Lung (tissue), 13 donors: ENCODE data around the gene LCE3A. TPM values are rescaled to one million over a fixed set of nuclear protein-coding genes. Genes with fewer than 3 reads are reported as not detected.

ENCODE experiments used
- ATAC-seq: fragments of 200-7000 bp; cut with Tn5 transposase; one replicate; pipeline ENCODE4 v1.9.1; 2020; ENCODE audit warnings: moderate number of reproducible peaks; ENCODE audit not compliant: insufficient read depth, low FRiP score
- DNase-seq, 3 donors: peaks; one replicate each; pipeline ENCODE4 v3.0.0-alpha.2; 2013 to 2017
- H3K27ac ChIP-seq, 2 donors: one replicate each; pipeline ENCODE4 v1.5.1; 2013; ENCODE audit warnings: mild to moderate bottlenecking in 2 of 2, moderate library complexity in 2 of 2, control low read depth in 1 of 2, inconsistent platforms in 1 of 2, low read depth in 1 of 2, low read length in 1 of 2
- H3K27me3 ChIP-seq, 3 donors: one replicate each; pipeline ENCODE4 v1.5.1; 2013; ENCODE audit warnings: low read length in 2 of 3; ENCODE audit not compliant: control insufficient read depth in 3 of 3, insufficient read depth in 3 of 3
- H3K36me3 ChIP-seq, 4 donors: one replicate each; pipeline ENCODE4 v1.5.1; 2013; ENCODE audit warnings: low read length in 4 of 4, mild to moderate bottlenecking in 1 of 4, moderate library complexity in 1 of 4; ENCODE audit not compliant: control insufficient read depth in 4 of 4, insufficient read depth in 4 of 4
- H3K4me1 ChIP-seq, 5 donors: one replicate each; pipeline ENCODE4 v1.5.1; 2013; ENCODE audit warnings: low read length in 5 of 5, mild to moderate bottlenecking in 2 of 5, moderate library complexity in 1 of 5; ENCODE audit not compliant: control insufficient read depth in 5 of 5, insufficient read depth in 5 of 5
- H3K4me3 ChIP-seq: one replicate; pipeline ENCODE4 v1.5.1; 2013; ENCODE audit warnings: mild to moderate bottlenecking, control low read depth, moderate library complexity
- H3K9ac ChIP-seq, 2 donors: one replicate each; pipeline ENCODE4 v1.5.1; 2013; ENCODE audit warnings: low read length in 2 of 2, control low read depth in 1 of 2; ENCODE audit not compliant: insufficient read depth in 1 of 2
- H3K9me3 ChIP-seq, 4 donors: one replicate each; pipeline ENCODE4 v1.5.1; 2013; ENCODE audit warnings: low read length in 3 of 4, mild to moderate bottlenecking in 1 of 4, moderate library complexity in 1 of 4; ENCODE audit not compliant: control insufficient read depth in 4 of 4, insufficient read depth in 3 of 4
- CTCF ChIP-seq: IDR thresholded peaks from 2 replicates; pipeline ENCODE4 v1.5.1; 2012; ENCODE audit warnings: mild to moderate bottlenecking; ENCODE audit errors: control extremely low read depth, extremely low read depth
- WGBS, 2 donors: extraction: QIAGEN DNeasy Blood & Tissue Kit; methylation state at CpG; one replicate each; pipeline ENCODE4 v1.1.7; 2013; 5-methylcytosine and 5-hydroxymethylcytosine counted together
- polyA plus RNA-seq, 2 donors: library from polyadenylated mRNA; stranded (reverse); fragments of 200-250 nt; gene quantifications; one replicate each; pipeline ENCODE4 v1.2.1, GENCODE V29; 2013
- small RNA-seq: library from RNA; depleted of rRNA; stranded (forward); fragments of <200 nt; gene quantifications from one replicate; pipeline ENCODE3, GENCODE V24; 2014; ENCODE audit warnings: low replicate concordance
- total RNA-seq, 2 donors: library from RNA; depleted of rRNA in 1 of 2; stranded (reverse); fragments of >200 nt in 1 of 2; gene quantifications; one replicate each; pipeline ENCODE4 v1.2.1, GENCODE V29; 2014 to 2021
- donor health status: control.
- donor health status: control.
- donor health status: Bipolar disorder and iron deficiency.
- donor health status: healthy.
- donor health status: DM: yes; HTN: yes; CAD: no.

LCE3A gene
- total and polyA plus RNA-seq, 4 donors: not detected

- WGBS, 2 donors: 79 to 87% methylated on average over 2 of the region's 2 CpGs
- no peak overlapping the region for H3K9ac ChIP-seq
- no peak for TF ChIP-seq CTCF
These were observed 45.7 kb downstream of the LCE3A start for GRCh38 chr1:152577168-152577567.

More at GRCh38 chr1:152577168-152577567, 45.7 kb downstream of the LCE3A start:
- no peak for DNase-seq
- no peak overlapping the region for H3K4me3 ChIP-seq
- no peak overlapping the region for H3K27ac ChIP-seq
- peaks cover 0 to 5% (median 2%) of the 10 kb centered on the region in 4 donors for H3K9me3 ChIP-seq
- H3K36me3 ChIP-seq: no peaks in the 10 kb centered on the region
- no peaks in the 10 kb centered on the region for H3K27me3 ChIP-seq
- H3K4me1 ChIP-seq: no peaks in the 10 kb centered on the region
- no peak for ATAC-seq

Small RNAs within 50 kb of the gene (small RNA-seq; reads per million reads assigned to genes)
- gene LCE3A (not detected), gene LCE3B (not detected)

Other genes starting within 250 kb of the LCE3A start
- gene CRNN, start 208.8 kb downstream of the LCE3A start, total RNA-seq: not detected
- gene CRNN, start 208.8 kb downstream of the LCE3A start, polyA plus RNA-seq: under 1 TPM; 0.22 to 0.31 TPM
- gene LCE5A, start 112.3 kb downstream of the LCE3A start, total RNA-seq: not detected
- gene LCE5A, start 112.3 kb downstream of the LCE3A start, polyA plus RNA-seq: under 1 TPM in 1 of 2 donors, not detected in 1; 0.07 TPM
- not detected for gene CRCT1, start 108.6 kb downstream of the LCE3A start, total RNA-seq
- not detected for gene CRCT1, start 108.6 kb downstream of the LCE3A start, polyA plus RNA-seq
- gene LCE3E, start 56.3 kb downstream of the LCE3A start, total RNA-seq: not detected
- not detected for gene LCE3E, start 56.3 kb downstream of the LCE3A start, polyA plus RNA-seq
- gene LCE3D, start 42.6 kb downstream of the LCE3A start, total RNA-seq: not detected
- not detected for gene LCE3D, start 42.6 kb downstream of the LCE3A start, polyA plus RNA-seq
- not detected for gene LCE3C, start 22.9 kb downstream of the LCE3A start, total RNA-seq
- gene LCE3C, start 22.9 kb downstream of the LCE3A start, polyA plus RNA-seq: not detected
- gene LCE3B, start 9.3 kb downstream of the LCE3A start, total RNA-seq: not detected
- not detected for gene LCE3B, start 9.3 kb downstream of the LCE3A start, polyA plus RNA-seq
- not detected for gene LCE2D, start 40.3 kb upstream of the LCE3A start, total RNA-seq
- gene LCE2D, start 40.3 kb upstream of the LCE3A start, polyA plus RNA-seq: not detected
- gene LCE2C, start 52.2 kb upstream of the LCE3A start, total RNA-seq: not detected
- gene LCE2C, start 52.2 kb upstream of the LCE3A start, polyA plus RNA-seq: not detected
- gene LCE2B, start 63.0 kb upstream of the LCE3A start, total RNA-seq: not detected
- not detected for gene LCE2B, start 63.0 kb upstream of the LCE3A start, polyA plus RNA-seq
- gene LCE2A, start 75.2 kb upstream of the LCE3A start, total RNA-seq: not detected
- not detected for gene LCE2A, start 75.2 kb upstream of the LCE3A start, polyA plus RNA-seq
- not detected for gene LCE4A, start 85.1 kb upstream of the LCE3A start, total RNA-seq
- not detected for gene LCE4A, start 85.1 kb upstream of the LCE3A start, polyA plus RNA-seq
- gene KPRP, start 134.9 kb upstream of the LCE3A start, total RNA-seq: not detected
- not detected for gene KPRP, start 134.9 kb upstream of the LCE3A start, polyA plus RNA-seq
- gene LCE1F, start 152.0 kb upstream of the LCE3A start, total RNA-seq: not detected
- not detected for gene LCE1F, start 152.0 kb upstream of the LCE3A start, polyA plus RNA-seq
- not detected for gene LCE1E, start 163.2 kb upstream of the LCE3A start, total RNA-seq
- not detected for gene LCE1E, start 163.2 kb upstream of the LCE3A start, polyA plus RNA-seq
- not detected for gene LCE1D, start 173.6 kb upstream of the LCE3A start, total RNA-seq
- gene LCE1D, start 173.6 kb upstream of the LCE3A start, polyA plus RNA-seq: not detected
- gene LCE1C, start 183.5 kb upstream of the LCE3A start, total RNA-seq: not detected
- not detected for gene LCE1C, start 183.5 kb upstream of the LCE3A start, polyA plus RNA-seq
- gene LCE1B, start 188.9 kb upstream of the LCE3A start, total RNA-seq: not detected
- gene LCE1B, start 188.9 kb upstream of the LCE3A start, polyA plus RNA-seq: not detected
- gene LCE1A, start 204.4 kb upstream of the LCE3A start, total RNA-seq: not detected
- gene LCE1A, start 204.4 kb upstream of the LCE3A start, polyA plus RNA-seq: not detected
- not detected for gene LCE6A, start 219.8 kb upstream of the LCE3A start, total RNA-seq
- gene LCE6A, start 219.8 kb upstream of the LCE3A start, polyA plus RNA-seq: not detected
- gene LCE7A, start 236.9 kb upstream of the LCE3A start, total RNA-seq: not detected
- gene LCE7A, start 236.9 kb upstream of the LCE3A start, polyA plus RNA-seq: not detected